ENCODE measurements around the gene CRIP2.

Gene CRIP2, protein sequence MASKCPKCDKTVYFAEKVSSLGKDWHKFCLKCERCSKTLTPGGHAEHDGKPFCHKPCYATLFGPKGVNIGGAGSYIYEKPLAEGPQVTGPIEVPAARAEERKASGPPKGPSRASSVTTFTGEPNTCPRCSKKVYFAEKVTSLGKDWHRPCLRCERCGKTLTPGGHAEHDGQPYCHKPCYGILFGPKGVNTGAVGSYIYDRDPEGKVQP

GRCh38 chr14:105474483-105475268, at the start of gene CRIP2:
TSS of gene CRIP2 (plus strand) at chr14:105474821. CDS start at chr14:105474863, 42 bp downstream.
- H3K9me3 ChIP-seq (ENCODE audit: control insufficient read depth, insufficient read depth, low read length) = no peaks in the 10 kb centered on the region
- H3K27me3 ChIP-seq (ENCODE audit: control insufficient read depth, insufficient read depth, low read length) = peaks cover 36% of the 10 kb centered on the region
- H3K36me3 ChIP-seq (ENCODE audit: control insufficient read depth, insufficient read depth, low read length) = no peaks in the 10 kb centered on the region
- H3K4me1 ChIP-seq (ENCODE audit: control insufficient read depth, insufficient read depth, low read length) = no peaks in the 10 kb centered on the region
- H3K9ac ChIP-seq (ENCODE audit: low read depth, low read length) = peak within 1 kb of the TSS; percentile 37
- peak within 1 kb of the TSS; percentile 54 for H3K4me3 ChIP-seq (ENCODE audit: low read depth, low read length)

GRCh38 chr14:105424861-105425260, 49.8 kb upstream of the CRIP2 start:
- H3K9ac ChIP-seq (ENCODE audit: low read depth, low read length) = no peak overlapping the region
- no peaks in the 10 kb centered on the region for H3K9me3 ChIP-seq (ENCODE audit: control insufficient read depth, insufficient read depth, low read length)
- no peaks in the 10 kb centered on the region for H3K27me3 ChIP-seq (ENCODE audit: control insufficient read depth, insufficient read depth, low read length)
- H3K4me1 ChIP-seq (ENCODE audit: control insufficient read depth, insufficient read depth, low read length) = peaks cover 2% of the 10 kb centered on the region
- no peak overlapping the region for H3K4me3 ChIP-seq (ENCODE audit: low read depth, low read length)
- H3K36me3 ChIP-seq (ENCODE audit: control insufficient read depth, insufficient read depth, low read length) = peaks cover 15% of the 10 kb centered on the region

- no peaks in the 10 kb centered on the region for H3K27me3 ChIP-seq (ENCODE audit: control insufficient read depth, insufficient read depth, low read length)
- H3K4me3 ChIP-seq (ENCODE audit: low read depth, low read length) = no peak overlapping the region
- H3K9ac ChIP-seq (ENCODE audit: low read depth, low read length) = no peak overlapping the region
- peaks cover 2% of the 10 kb centered on the region for H3K4me1 ChIP-seq (ENCODE audit: control insufficient read depth, insufficient read depth, low read length)
- peaks cover 15% of the 10 kb centered on the region for H3K36me3 ChIP-seq (ENCODE audit: control insufficient read depth, insufficient read depth, low read length)
- no peaks in the 10 kb centered on the region for H3K9me3 ChIP-seq (ENCODE audit: control insufficient read depth, insufficient read depth, low read length)
Observed at GRCh38 chr14:105425823-105426247, 48.8 kb upstream of the CRIP2 start.

- Histone ChIP-seq H3K36me3 (ENCODE audit: control insufficient read depth, insufficient read depth, low read length) (peaks cover 14% of the 10 kb centered on the region), H3K4me1 (ENCODE audit: control insufficient read depth, insufficient read depth, low read length) (no peaks in the 10 kb centered on the region), H3K27me3 (ENCODE audit: control insufficient read depth, insufficient read depth, low read length) (no peaks in the 10 kb centered on the region), H3K9me3 (ENCODE audit: control insufficient read depth, insufficient read depth, low read length) (no peaks in the 10 kb centered on the region), H3K9ac (ENCODE audit: low read depth, low read length) (no peak overlapping the region), H3K4me3 (ENCODE audit: low read depth, low read length) (no peak overlapping the region)
Observed at GRCh38 chr14:105426416-105427130, 48.0 kb upstream of the CRIP2 start.

- H3K4me1 ChIP-seq (ENCODE audit: control insufficient read depth, insufficient read depth, low read length) = no peaks in the 10 kb centered on the region
- H3K27me3 ChIP-seq (ENCODE audit: control insufficient read depth, insufficient read depth, low read length) = no peaks in the 10 kb centered on the region
- H3K36me3 ChIP-seq (ENCODE audit: control insufficient read depth, insufficient read depth, low read length) = peaks cover 10% of the 10 kb centered on the region
- no peak overlapping the region for H3K4me3 ChIP-seq (ENCODE audit: low read depth, low read length)
- no peaks in the 10 kb centered on the region for H3K9me3 ChIP-seq (ENCODE audit: control insufficient read depth, insufficient read depth, low read length)
- no peak overlapping the region for H3K9ac ChIP-seq (ENCODE audit: low read depth, low read length)
Observed at GRCh38 chr14:105427412-105427811, 47.2 kb upstream of the CRIP2 start.

DNA sequence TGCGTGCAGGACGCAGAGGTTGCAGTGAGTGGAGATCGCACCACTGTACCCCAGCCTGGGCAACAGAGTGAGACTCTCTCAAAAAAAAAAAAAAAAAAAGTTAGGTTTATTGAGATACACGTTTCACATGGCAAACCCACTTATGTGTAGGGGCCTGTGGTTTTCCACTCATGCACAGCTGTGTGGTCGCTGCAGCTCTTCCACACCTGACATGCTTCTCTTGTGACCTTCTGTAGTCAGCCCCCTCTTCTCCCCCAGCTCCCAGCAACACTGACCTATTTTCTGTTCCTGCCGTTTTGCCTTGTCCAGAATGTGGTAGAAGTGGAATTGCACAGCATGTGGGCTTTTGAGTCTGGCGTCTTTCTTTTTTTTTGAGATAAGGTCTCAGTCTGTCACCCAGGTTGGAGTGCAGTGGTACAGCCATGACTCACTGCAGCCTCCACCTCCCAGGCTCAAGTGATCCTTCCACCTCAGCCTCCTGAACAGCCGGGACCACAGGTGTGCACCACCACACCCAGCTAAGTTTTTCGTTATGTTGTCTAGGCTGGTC, 46.6 kb upstream of the CRIP2 start:
- Histone ChIP-seq H3K9ac (ENCODE audit: low read depth, low read length) (no peak overlapping the region), H3K27me3 (ENCODE audit: control insufficient read depth, insufficient read depth, low read length) (no peaks in the 10 kb centered on the region), H3K36me3 (ENCODE audit: control insufficient read depth, insufficient read depth, low read length) (peaks cover 10% of the 10 kb centered on the region), H3K9me3 (ENCODE audit: control insufficient read depth, insufficient read depth, low read length) (no peaks in the 10 kb centered on the region), H3K4me3 (ENCODE audit: low read depth, low read length) (no peak overlapping the region), H3K4me1 (ENCODE audit: control insufficient read depth, insufficient read depth, low read length) (no peaks in the 10 kb centered on the region)

GRCh38 chr14:105430042-105430441, 44.6 kb upstream of the CRIP2 start:
- H3K36me3 ChIP-seq (ENCODE audit: control insufficient read depth, insufficient read depth, low read length) = peaks cover 4% of the 10 kb centered on the region

DNA sequence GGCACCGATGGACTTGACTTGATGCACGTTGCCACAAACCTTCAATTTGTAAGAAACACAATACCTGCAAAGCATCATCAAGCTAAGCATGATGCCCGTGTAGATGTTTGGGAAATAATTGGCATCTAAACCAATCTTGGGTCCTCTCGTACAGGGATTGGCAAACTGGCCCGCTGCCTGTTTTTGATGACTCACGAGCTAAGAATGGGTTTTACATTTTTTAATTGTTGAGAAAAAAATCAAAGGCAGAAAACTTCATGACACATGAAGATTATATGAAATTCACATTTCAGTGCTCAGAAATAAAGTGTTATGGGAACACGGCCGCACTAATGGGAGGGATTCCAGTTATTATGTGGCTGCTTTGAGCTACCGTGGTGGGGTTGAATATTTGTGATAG, 44.1 kb upstream of the CRIP2 start:
- Histone ChIP-seq H3K9me3 (ENCODE audit: control insufficient read depth, insufficient read depth, low read length) (no peaks in the 10 kb centered on the region), H3K27me3 (ENCODE audit: control insufficient read depth, insufficient read depth, low read length) (no peaks in the 10 kb centered on the region), H3K9ac (ENCODE audit: low read depth, low read length) (no peak overlapping the region), H3K4me3 (ENCODE audit: low read depth, low read length) (no peak overlapping the region), H3K36me3 (ENCODE audit: control insufficient read depth, insufficient read depth, low read length) (peaks cover 3% of the 10 kb centered on the region), H3K4me1 (ENCODE audit: control insufficient read depth, insufficient read depth, low read length) (no peaks in the 10 kb centered on the region)

More at GRCh38 chr14:105430042-105430441, 44.6 kb upstream of the CRIP2 start:
- no peaks in the 10 kb centered on the region for H3K27me3 ChIP-seq (ENCODE audit: control insufficient read depth, insufficient read depth, low read length)
- H3K9ac ChIP-seq (ENCODE audit: low read depth, low read length) = no peak overlapping the region
- no peak overlapping the region for H3K4me3 ChIP-seq (ENCODE audit: low read depth, low read length)
- no peaks in the 10 kb centered on the region for H3K4me1 ChIP-seq (ENCODE audit: control insufficient read depth, insufficient read depth, low read length)
- H3K9me3 ChIP-seq (ENCODE audit: control insufficient read depth, insufficient read depth, low read length) = no peaks in the 10 kb centered on the region

DNA sequence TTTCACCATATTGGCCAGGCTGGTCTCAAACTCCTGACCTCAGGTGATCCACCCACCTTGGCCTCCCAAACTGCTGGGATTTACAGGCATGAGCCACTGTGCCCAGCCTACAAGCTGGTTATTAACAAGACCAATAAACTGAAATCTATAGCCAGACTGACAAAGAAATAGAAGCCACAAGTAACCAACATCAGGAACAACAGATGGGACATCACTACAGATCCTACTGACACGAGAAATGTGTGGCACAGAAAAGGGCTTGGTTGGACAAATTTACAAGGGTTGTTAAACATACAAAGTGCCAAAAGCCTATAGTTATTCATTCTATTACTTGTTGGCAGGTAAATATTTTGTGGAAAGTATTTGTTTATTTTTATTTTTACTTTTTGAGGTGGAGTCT, 43.4 kb upstream of the CRIP2 start:
- no peak overlapping the region for H3K4me3 ChIP-seq (ENCODE audit: low read depth, low read length)
- H3K9ac ChIP-seq (ENCODE audit: low read depth, low read length) = no peak overlapping the region
- peaks cover 3% of the 10 kb centered on the region for H3K36me3 ChIP-seq (ENCODE audit: control insufficient read depth, insufficient read depth, low read length)
- H3K4me1 ChIP-seq (ENCODE audit: control insufficient read depth, insufficient read depth, low read length) = no peaks in the 10 kb centered on the region
- no peaks in the 10 kb centered on the region for H3K9me3 ChIP-seq (ENCODE audit: control insufficient read depth, insufficient read depth, low read length)
- no peaks in the 10 kb centered on the region for H3K27me3 ChIP-seq (ENCODE audit: control insufficient read depth, insufficient read depth, low read length)

DNA sequence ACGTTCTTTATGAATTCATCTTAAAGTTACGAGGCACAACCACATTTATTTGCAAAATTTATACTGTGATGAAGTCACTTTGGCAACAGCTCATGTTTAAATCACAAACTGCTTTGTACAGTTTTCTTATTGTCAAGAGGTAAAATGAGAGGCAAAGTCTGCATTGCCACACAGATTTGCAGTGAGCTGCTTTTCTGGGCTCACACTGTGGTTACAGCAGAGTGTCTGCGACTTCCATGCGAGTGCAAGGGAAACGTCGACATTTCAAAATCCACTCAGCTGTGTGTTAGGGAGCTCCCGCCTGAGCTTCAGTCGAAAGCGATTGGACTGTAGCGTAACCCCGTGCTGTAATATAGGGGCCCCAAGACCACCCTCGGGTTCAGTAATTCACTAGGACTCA, 42.0 kb upstream of the CRIP2 start:
- H3K36me3 ChIP-seq (ENCODE audit: control insufficient read depth, insufficient read depth, low read length) = peaks cover 7% of the 10 kb centered on the region
- no peaks in the 10 kb centered on the region for H3K9me3 ChIP-seq (ENCODE audit: control insufficient read depth, insufficient read depth, low read length)
- H3K9ac ChIP-seq (ENCODE audit: low read depth, low read length) = no peak overlapping the region
- no peak overlapping the region for H3K4me3 ChIP-seq (ENCODE audit: low read depth, low read length)
- H3K27me3 ChIP-seq (ENCODE audit: control insufficient read depth, insufficient read depth, low read length) = no peaks in the 10 kb centered on the region
- H3K4me1 ChIP-seq (ENCODE audit: control insufficient read depth, insufficient read depth, low read length) = no peaks in the 10 kb centered on the region

GRCh38 chr14:105433161-105433605, 41.4 kb upstream of the CRIP2 start:
- Histone ChIP-seq H3K4me1 (ENCODE audit: control insufficient read depth, insufficient read depth, low read length) (no peaks in the 10 kb centered on the region), H3K36me3 (ENCODE audit: control insufficient read depth, insufficient read depth, low read length) (peaks cover 7% of the 10 kb centered on the region), H3K27me3 (ENCODE audit: control insufficient read depth, insufficient read depth, low read length) (no peaks in the 10 kb centered on the region), H3K9ac (ENCODE audit: low read depth, low read length) (no peak overlapping the region), H3K9me3 (ENCODE audit: control insufficient read depth, insufficient read depth, low read length) (no peaks in the 10 kb centered on the region), H3K4me3 (ENCODE audit: low read depth, low read length) (no peak overlapping the region)
